HepG2 (cell line): Measurements from ENCODE around the gene DBN1. TPM values are rescaled to one million over a fixed set of nuclear protein-coding genes. Genes with fewer than 3 reads are reported as not detected.

Source experiments
- AGO1 ChIP-seq: fragments of 200-400 bp; formaldehyde crosslinking; IDR thresholded peaks from 2 replicates; pipeline ENCODE4 v1.6.1; 2017; ENCODE audit warnings: mild to moderate bottlenecking, low read depth, low read length, moderate library complexity; ENCODE audit not compliant: poor library complexity, severe bottlenecking
- CC2D1A ChIP-seq: sonication (generic); formaldehyde crosslinking; IDR thresholded peaks from 2 replicates; pipeline ENCODE4 v1.8.1; 2023; ENCODE audit warnings: mild to moderate bottlenecking, missing genetic modification reagents
- DMTF1 ChIP-seq: sonication (generic); formaldehyde crosslinking; IDR thresholded peaks from 2 replicates; pipeline ENCODE4 v1.4.0; 2020; ENCODE audit warnings: mild to moderate bottlenecking, missing genetic modification reagents
- EEA1 ChIP-seq: sonication (generic); formaldehyde crosslinking; IDR thresholded peaks from 2 replicates; pipeline ENCODE4 v1.5.1; 2020; ENCODE audit warnings: mild to moderate bottlenecking, missing genetic modification reagents, borderline replicate concordance
- HDAC2 ChIP-seq: sonication (generic); formaldehyde crosslinking; IDR thresholded peaks from 2 replicates; pipeline ENCODE4 v1.4.0; 2020; ENCODE audit warnings: missing genetic modification reagents
- IRX3 ChIP-seq: sonication (generic); formaldehyde crosslinking; IDR thresholded peaks from 2 replicates; pipeline ENCODE4 v1.8.1; 2023; ENCODE audit warnings: mild to moderate bottlenecking, low read depth, missing genetic modification reagents, borderline replicate concordance
- JARID2 ChIP-seq: sonication (generic); formaldehyde crosslinking; IDR thresholded peaks from 2 replicates; pipeline ENCODE4 v1.8.1; 2023; ENCODE audit warnings: missing genetic modification reagents, inconsistent platforms; ENCODE audit not compliant: insufficient replicate concordance
- JDP2 ChIP-seq: sonication (generic); formaldehyde crosslinking; IDR thresholded peaks from 2 replicates; pipeline ENCODE4 v1.8.1; 2022; ENCODE audit warnings: missing genetic modification reagents, borderline replicate concordance
- MLXIP ChIP-seq: sonication (generic); formaldehyde crosslinking; IDR thresholded peaks from 2 replicates; pipeline ENCODE4 v1.9.0; 2021; ENCODE audit warnings: missing genetic modification reagents, borderline replicate concordance
- MYNN ChIP-seq: sonication (generic); formaldehyde crosslinking; IDR thresholded peaks from 2 replicates; pipeline ENCODE4 v1.4.0; 2020; ENCODE audit warnings: mild to moderate bottlenecking, low read depth, missing genetic modification reagents
- PHF8 ChIP-seq: sonication (generic); formaldehyde crosslinking; IDR thresholded peaks from 2 replicates; pipeline ENCODE4 v1.5.0; 2020; ENCODE audit warnings: missing genetic modification reagents
- POGZ ChIP-seq: sonication (generic); formaldehyde crosslinking; IDR thresholded peaks from 2 replicates; pipeline ENCODE4 v1.4.0; 2020; ENCODE audit warnings: mild to moderate bottlenecking, missing genetic modification reagents
- PTBP1 ChIP-seq: fragments of 200-400 bp; formaldehyde crosslinking; IDR thresholded peaks from 2 replicates; pipeline ENCODE4 v1.6.1; 2018; ENCODE audit warnings: low read length, low read depth; ENCODE audit not compliant: poor library complexity, severe bottlenecking
- STAT5B ChIP-seq: sonication (generic); formaldehyde crosslinking; IDR thresholded peaks from 2 replicates; pipeline ENCODE4 v1.4.0; 2020; ENCODE audit warnings: missing genetic modification reagents
- TFAP4 ChIP-seq: sonication (generic); IDR thresholded peaks from 2 replicates; pipeline ENCODE4 v1.6.1; 2016; ENCODE audit warnings: low read depth, borderline replicate concordance
- TFE3 ChIP-seq: IDR thresholded peaks from 2 replicates; pipeline ENCODE4 v1.6.1; 2016
- ZNF10 ChIP-seq: sonication (generic); formaldehyde crosslinking; IDR thresholded peaks from 2 replicates; pipeline ENCODE4 v1.4.0; 2020; ENCODE audit warnings: mild to moderate bottlenecking, low read depth, missing genetic modification reagents, borderline replicate concordance
- ZNF264 ChIP-seq: sonication (generic); formaldehyde crosslinking; IDR thresholded peaks from 2 replicates; pipeline ENCODE4 v1.4.0; 2020; ENCODE audit warnings: missing genetic modification reagents
- ZNF431 ChIP-seq: sonication (generic); formaldehyde crosslinking; IDR thresholded peaks from 2 replicates; pipeline ENCODE4 v1.9.0; 2022; ENCODE audit warnings: missing genetic modification reagents, low read depth, mild to moderate bottlenecking, borderline replicate concordance
- ZNF703 ChIP-seq: sonication (generic); formaldehyde crosslinking; IDR thresholded peaks from 2 replicates; pipeline ENCODE4 v1.5.1; 2020; ENCODE audit warnings: missing genetic modification reagents, mild to moderate bottlenecking, moderate library complexity, borderline replicate concordance
- polyA plus RNA-seq, 8 experiments: library from polyadenylated mRNA; depleted of rRNA in 3 of 8; stranded (reverse) in 7 of 8; unstranded in 1 of 8; fragments of >200 nt; fragmentation: Illumina TruSeq in 4 of 8; extraction: Trizol in 4 of 8; gene quantifications; 2 replicates each; pipeline versions ENCODE4 v1.2.1 to v1.2.3, GENCODE V29; 2011 to 2016; ENCODE audit warnings: low read depth in 4 of 8, missing spikeins in 1 of 8, mixed read lengths in 1 of 8; ENCODE audit not compliant: insufficient read depth in 1 of 8
- total RNA-seq, 5 experiments: library from RNA; depleted of rRNA; stranded (reverse); fragments of >200 nt; fragmentation: Illumina TruSeq; extraction: Trizol; gene quantifications; 2 replicates each; pipeline ENCODE4 v1.2.3, GENCODE V29; 2016; ENCODE audit warnings: low read depth in 1 of 5

The DBN1 gene
- total and polyA plus RNA-seq, 2 of the 13 experiments (the other 11 are each of a cell fraction or from before 2014, with no cell fraction given): 27.0 to 37.3 TPM

- TF ChIP-seq JARID2 (CRISPR knock-in tag) (no peak), ZNF703 (CRISPR knock-in tag) (no peak), IRX3 (CRISPR knock-in tag) (no peak; the same call in 1 of the 2 replicates), CC2D1A (no peak), HDAC2 (CRISPR knock-in tag) (peak; percentile 97), MLXIP (CRISPR knock-in tag) (no peak), POGZ (CRISPR knock-in tag) (peak; percentile 58; the same call in 1 of the 2 replicates), STAT5B (CRISPR knock-in tag) (no peak), ZNF431 (0 out of 2 replicates have a peak, but pooled peaks have one; percentile 56), TFE3 (CRISPR knock-in tag) (peak; percentile 33; the same call in 1 of the 2 replicates), ZNF264 (CRISPR knock-in tag) (peak; percentile 35; the same call in 1 of the 2 replicates), MYNN (0 out of 2 replicates have a peak, but pooled peaks have one; percentile 87), PTBP1 (no peak), DMTF1 (CRISPR knock-in tag) (no peak), TFAP4 (peak; percentile 96), ZNF10 (no peak), EEA1 (no peak), PHF8 (CRISPR knock-in tag) (peak; percentile 94), AGO1 (peak; percentile 86), JDP2 (CRISPR knock-in tag) (no peak)
Measured at GRCh38 chr5:177516601-177517568, 43.5 kb upstream of the DBN1 start, which contains the start of gene DDX41 (continued).
